ACHN (cell line): ENCODE results near the gene HMGCR.
"Not testable (repeated sequence)": the region's sequence is repeated elsewhere in the genome, so short reads cannot be mapped to it uniquely, and the experiment has no call there.

Experiments
- DNase-seq: peaks from one replicate; pipeline ENCODE4 v3.0.0-alpha.2; 2015
- in situ Hi-C: cut with HindIII; loops from 2 replicates; pipeline ENCODE4 v1.10.0; 2017; ENCODE audit warnings: low sequenced_read_pairs, low pct_ligation_motif_present, low pct_unique_long_range_greater_than_20kb

HMGCR gene

GRCh38 chr5:75336615-75337336, at the start of gene HMGCR:
HMGCR (plus strand) TSS chr5:75337220; CDS start chr5:75342606, 5,386 bp downstream.
- DNase-seq: peak; percentile 98
- in situ Hi-C loops: no loop called here

GRCh38 chr5:75291844-75292243, 45.2 kb upstream of the HMGCR start:
- in situ Hi-C loops, DNase-seq: not testable (repeated sequence)

GRCh38 chr5:75300084-75300483, 36.9 kb upstream of the HMGCR start:
- DNase-seq: no peak
- in situ Hi-C loops: no loop called here

- in situ Hi-C loops: no loop called here
- no peak for DNase-seq
These were observed 33.6 kb upstream of the HMGCR start for GRCh38 chr5:75303419-75303818.

GRCh38 chr5:75304486-75304885, 32.5 kb upstream of the HMGCR start:
- in situ Hi-C loops: not testable (repeated sequence)

GRCh38 chr5:75306746-75307145, 30.3 kb upstream of the HMGCR start:
- no peak for DNase-seq
- in situ Hi-C loops: no loop called here

More at GRCh38 chr5:75304486-75304885, 32.5 kb upstream of the HMGCR start:
- not testable (repeated sequence) for DNase-seq

GRCh38 chr5:75310212-75310611, 26.8 kb upstream of the HMGCR start:
- no peak for DNase-seq
- in situ Hi-C loops: no loop called here

GRCh38 chr5:75319148-75319547, 17.9 kb upstream of the HMGCR start:
- in situ Hi-C loops, DNase-seq: not testable (repeated sequence)

GRCh38 chr5:75319638-75320037, 17.4 kb upstream of the HMGCR start:
- in situ Hi-C loops: no loop called here
- DNase-seq: no peak

- in situ Hi-C loops: no loop called here
- DNase-seq: peak; percentile 1
These were observed 16.6 kb upstream of the HMGCR start for GRCh38 chr5:75320371-75320770.

GRCh38 chr5:75322066-75322465, 15.0 kb upstream of the HMGCR start:
- DNase-seq: no peak
- in situ Hi-C loops: no loop called here

GRCh38 chr5:75324791-75325190, 12.2 kb upstream of the HMGCR start:
- in situ Hi-C loops: no loop called here
- no peak for DNase-seq

- in situ Hi-C loops: no loop called here
- DNase-seq: no peak
These were observed 11.8 kb upstream of the HMGCR start for GRCh38 chr5:75325242-75325641.

- in situ Hi-C loops: no loop called here
These were observed 6.6 kb upstream of the HMGCR start for GRCh38 chr5:75330404-75330803.

GRCh38 chr5:75331095-75332090, 5.6 kb upstream of the HMGCR start:
- no peak for DNase-seq
- in situ Hi-C loops: no loop called here

More at GRCh38 chr5:75330404-75330803, 6.6 kb upstream of the HMGCR start:
- DNase-seq: no peak

GRCh38 chr5:75333759-75334158, 3.3 kb upstream of the HMGCR start:
- in situ Hi-C loops, DNase-seq: not testable (repeated sequence)

GRCh38 chr5:75334413-75334812, 2.6 kb upstream of the HMGCR start:
- in situ Hi-C loops, DNase-seq: not testable (repeated sequence)

GRCh38 chr5:75335486-75335885, 1.5 kb upstream of the HMGCR start:
- in situ Hi-C loops: no loop called here
- no peak for DNase-seq

GRCh38 chr5:75335952-75336614, 937 bp upstream of the HMGCR start:
- in situ Hi-C loops: no loop called here
- DNase-seq: peak; percentile 80
